Neural progenitor cell (in vitro differentiated cells): ENCODE results near the gene POMT2.

Source experiments
- CTCF ChIP-seq: fragments of 200-600 bp; sonication (generic); IDR thresholded peaks from 2 replicates; pipeline ENCODE4 v1.5.1; 2017; ENCODE audit warnings: antibody characterized with exemption, mild to moderate bottlenecking
- EZH2 ChIP-seq: fragments of 200-600 bp; sonication (generic); IDR thresholded peaks from 2 replicates; pipeline ENCODE4 v1.6.1; 2017; ENCODE audit warnings: antibody characterized with exemption, mild to moderate bottlenecking, moderate library complexity
- EZH2phosphoT487 ChIP-seq: fragments of 200-600 bp; sonication (generic); IDR thresholded peaks from 2 replicates; pipeline ENCODE4 v1.6.1; 2017; ENCODE audit warnings: antibody characterized with exemption

GRCh38 chr14:77259025-77259715, 61.5 kb downstream of the POMT2 start:
- TF ChIP-seq CTCF (no peak), EZH2 (no peak), EZH2phosphoT487 (no peak)
